ENCODE results near the gene NDUFAF4. TPM values are rescaled to one million over a fixed set of nuclear protein-coding genes. Genes with fewer than 3 reads are reported as not detected.

NDUFAF4 gene
- total and polyA plus RNA-seq, 2 of the 13 experiments (the other 11 are each of a cell fraction or from before 2014, with no cell fraction given) = 41.3 to 59.7 TPM

DNA sequence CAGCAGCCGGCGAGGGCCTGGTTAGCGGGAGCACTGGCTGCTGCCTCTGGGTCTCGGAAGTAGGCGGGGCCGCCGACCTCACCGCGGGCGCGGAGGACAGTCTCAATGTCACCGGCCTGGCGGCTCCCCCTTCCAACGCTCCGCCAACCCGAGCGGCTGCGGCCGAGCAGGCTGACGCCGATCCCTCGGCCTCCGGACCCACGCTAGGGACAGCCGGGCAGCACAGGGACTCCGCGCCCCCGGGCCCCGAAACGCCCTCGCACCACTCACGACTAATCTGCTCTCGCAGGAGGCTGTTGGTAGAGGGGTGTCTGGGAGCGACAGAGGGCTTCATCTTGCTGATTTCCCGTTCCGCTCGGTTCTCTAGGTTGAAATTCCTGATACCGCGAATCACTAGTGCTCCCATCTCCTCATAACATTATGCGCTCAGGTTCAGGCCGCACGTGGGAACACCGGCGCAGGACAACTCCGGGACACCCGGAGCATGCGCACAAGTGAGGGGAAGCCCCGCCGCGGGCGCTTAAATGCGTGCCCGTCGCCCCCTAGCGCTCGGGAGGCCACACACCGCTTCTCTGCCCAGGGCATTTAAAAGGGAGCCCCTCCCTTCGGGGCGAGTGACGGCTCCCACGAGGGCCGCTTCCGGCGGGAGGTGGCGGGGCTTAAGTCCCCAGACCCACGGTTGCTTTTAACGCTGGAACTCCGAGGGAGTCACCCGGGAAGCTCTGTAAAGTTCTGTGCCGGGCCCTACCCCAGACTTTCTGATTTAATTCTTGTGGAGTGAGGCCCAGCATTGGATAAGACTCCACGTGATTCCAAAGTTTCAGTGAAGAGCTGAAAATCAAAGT, at the start of gene NDUFAF4 (continued):
- TF ChIP-seq, protein P1, sequence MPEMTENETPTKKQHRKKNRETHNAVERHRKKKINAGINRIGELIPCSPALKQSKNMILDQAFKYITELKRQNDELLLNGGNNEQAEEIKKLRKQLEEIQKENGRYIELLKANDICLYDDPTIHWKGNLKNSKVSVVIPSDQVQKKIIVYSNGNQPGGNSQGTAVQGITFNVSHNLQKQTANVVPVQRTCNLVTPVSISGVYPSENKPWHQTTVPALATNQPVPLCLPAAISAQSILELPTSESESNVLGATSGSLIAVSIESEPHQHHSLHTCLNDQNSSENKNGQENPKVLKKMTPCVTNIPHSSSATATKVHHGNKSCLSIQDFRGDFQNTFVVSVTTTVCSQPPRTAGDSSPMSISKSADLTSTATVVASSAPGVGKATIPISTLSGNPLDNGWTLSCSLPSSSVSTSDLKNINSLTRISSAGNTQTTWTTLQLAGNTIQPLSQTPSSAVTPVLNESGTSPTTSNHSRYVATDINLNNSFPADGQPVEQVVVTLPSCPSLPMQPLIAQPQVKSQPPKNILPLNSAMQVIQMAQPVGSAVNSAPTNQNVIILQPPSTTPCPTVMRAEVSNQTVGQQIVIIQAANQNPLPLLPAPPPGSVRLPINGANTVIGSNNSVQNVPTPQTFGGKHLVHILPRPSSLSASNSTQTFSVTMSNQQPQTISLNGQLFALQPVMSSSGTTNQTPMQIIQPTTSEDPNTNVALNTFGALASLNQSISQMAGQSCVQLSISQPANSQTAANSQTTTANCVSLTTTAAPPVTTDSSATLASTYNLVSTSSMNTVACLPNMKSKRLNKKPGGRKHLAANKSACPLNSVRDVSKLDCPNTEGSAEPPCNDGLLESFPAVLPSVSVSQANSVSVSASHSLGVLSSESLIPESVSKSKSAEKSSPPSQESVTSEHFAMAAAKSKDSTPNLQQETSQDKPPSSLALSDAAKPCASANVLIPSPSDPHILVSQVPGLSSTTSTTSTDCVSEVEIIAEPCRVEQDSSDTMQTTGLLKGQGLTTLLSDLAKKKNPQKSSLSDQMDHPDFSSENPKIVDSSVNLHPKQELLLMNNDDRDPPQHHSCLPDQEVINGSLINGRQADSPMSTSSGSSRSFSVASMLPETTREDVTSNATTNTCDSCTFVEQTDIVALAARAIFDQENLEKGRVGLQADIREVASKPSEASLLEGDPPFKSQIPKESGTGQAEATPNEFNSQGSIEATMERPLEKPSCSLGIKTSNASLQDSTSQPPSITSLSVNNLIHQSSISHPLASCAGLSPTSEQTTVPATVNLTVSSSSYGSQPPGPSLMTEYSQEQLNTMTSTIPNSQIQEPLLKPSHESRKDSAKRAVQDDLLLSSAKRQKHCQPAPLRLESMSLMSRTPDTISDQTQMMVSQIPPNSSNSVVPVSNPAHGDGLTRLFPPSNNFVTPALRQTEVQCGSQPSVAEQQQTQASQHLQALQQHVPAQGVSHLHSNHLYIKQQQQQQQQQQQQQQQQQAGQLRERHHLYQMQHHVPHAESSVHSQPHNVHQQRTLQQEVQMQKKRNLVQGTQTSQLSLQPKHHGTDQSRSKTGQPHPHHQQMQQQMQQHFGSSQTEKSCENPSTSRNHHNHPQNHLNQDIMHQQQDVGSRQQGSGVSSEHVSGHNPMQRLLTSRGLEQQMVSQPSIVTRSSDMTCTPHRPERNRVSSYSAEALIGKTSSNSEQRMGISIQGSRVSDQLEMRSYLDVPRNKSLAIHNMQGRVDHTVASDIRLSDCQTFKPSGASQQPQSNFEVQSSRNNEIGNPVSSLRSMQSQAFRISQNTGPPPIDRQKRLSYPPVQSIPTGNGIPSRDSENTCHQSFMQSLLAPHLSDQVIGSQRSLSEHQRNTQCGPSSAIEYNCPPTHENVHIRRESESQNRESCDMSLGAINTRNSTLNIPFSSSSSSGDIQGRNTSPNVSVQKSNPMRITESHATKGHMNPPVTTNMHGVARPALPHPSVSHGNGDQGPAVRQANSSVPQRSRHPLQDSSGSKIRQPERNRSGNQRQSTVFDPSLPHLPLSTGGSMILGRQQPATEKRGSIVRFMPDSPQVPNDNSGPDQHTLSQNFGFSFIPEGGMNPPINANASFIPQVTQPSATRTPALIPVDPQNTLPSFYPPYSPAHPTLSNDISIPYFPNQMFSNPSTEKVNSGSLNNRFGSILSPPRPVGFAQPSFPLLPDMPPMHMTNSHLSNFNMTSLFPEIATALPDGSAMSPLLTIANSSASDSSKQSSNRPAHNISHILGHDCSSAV (CRISPR knock-in tag; IDR thresholded peaks at IDR 0.05; ENCODE audit: borderline replicate concordance) = 0 out of 2 replicates have a peak, but pooled peaks have one; percentile 57
- TF ChIP-seq ZNF749 (CRISPR knock-in tag; IDR thresholded peaks at IDR 0.05; ENCODE audit: borderline replicate concordance) = peak; percentile 38; the same call in 1 of the 2 replicates
- TF ChIP-seq BORCS8-MEF2B (CRISPR knock-in tag; IDR thresholded peaks at IDR 0.05) = peak; percentile 27; the same call in 1 of the 2 replicates
- TF ChIP-seq MAX (IDR thresholded peaks at IDR 0.05) = peak; percentile 97
- no peak for TF ChIP-seq ZNF75D (CRISPR knock-in tag; IDR thresholded peaks at IDR 0.05; ENCODE audit: borderline replicate concordance)
- no peak for TF ChIP-seq CEBPG (CRISPR knock-in tag; IDR thresholded peaks at IDR 0.05)
- TF ChIP-seq KMT2A (CRISPR knock-in tag; IDR thresholded peaks at IDR 0.05) = peak; percentile 70
- TF ChIP-seq ZNF766 (CRISPR knock-in tag; IDR thresholded peaks at IDR 0.05; ENCODE audit: borderline replicate concordance) = no peak
- TF ChIP-seq ZMYM3 (CRISPR knock-in tag; IDR thresholded peaks at IDR 0.05) = no peak
- TF ChIP-seq, protein P2, sequence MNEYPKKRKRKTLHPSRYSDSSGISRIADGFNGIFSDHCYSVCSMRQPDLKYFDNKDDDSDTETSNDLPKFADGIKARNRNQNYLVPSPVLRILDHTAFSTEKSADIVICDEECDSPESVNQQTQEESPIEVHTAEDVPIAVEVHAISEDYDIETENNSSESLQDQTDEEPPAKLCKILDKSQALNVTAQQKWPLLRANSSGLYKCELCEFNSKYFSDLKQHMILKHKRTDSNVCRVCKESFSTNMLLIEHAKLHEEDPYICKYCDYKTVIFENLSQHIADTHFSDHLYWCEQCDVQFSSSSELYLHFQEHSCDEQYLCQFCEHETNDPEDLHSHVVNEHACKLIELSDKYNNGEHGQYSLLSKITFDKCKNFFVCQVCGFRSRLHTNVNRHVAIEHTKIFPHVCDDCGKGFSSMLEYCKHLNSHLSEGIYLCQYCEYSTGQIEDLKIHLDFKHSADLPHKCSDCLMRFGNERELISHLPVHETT (CRISPR knock-in tag; conservative IDR thresholded peaks at IDR 0.05) = peak; percentile 72; the same call in 1 of the 2 replicates
- peak; percentile 60; the same call in 1 of the 2 replicates for TF ChIP-seq ZNF547 (CRISPR knock-in tag; IDR thresholded peaks at IDR 0.05)
- TF ChIP-seq SNAI1 (CRISPR knock-in tag; IDR thresholded peaks at IDR 0.05; ENCODE audit: borderline replicate concordance) = peak; percentile 72; the same call in 1 of the 2 replicates
- peak; percentile 34; the same call in 1 of the 2 replicates for TF ChIP-seq SNAPC4 (CRISPR knock-in tag; IDR thresholded peaks at IDR 0.05)

Data from HepG2 (cell line).